GM18498 (cell line): ENCODE measurements around the gene ACSL6.

Source experiments
- ATAC-seq: cut with Tn5 transposase; IDR thresholded peaks from one replicate; pipeline ENCODE4 v1.9.1; 2021; ENCODE audit warnings: mild to moderate bottlenecking, moderate library complexity; ENCODE audit not compliant: unreplicated experiment

Gene ACSL6

DNA sequence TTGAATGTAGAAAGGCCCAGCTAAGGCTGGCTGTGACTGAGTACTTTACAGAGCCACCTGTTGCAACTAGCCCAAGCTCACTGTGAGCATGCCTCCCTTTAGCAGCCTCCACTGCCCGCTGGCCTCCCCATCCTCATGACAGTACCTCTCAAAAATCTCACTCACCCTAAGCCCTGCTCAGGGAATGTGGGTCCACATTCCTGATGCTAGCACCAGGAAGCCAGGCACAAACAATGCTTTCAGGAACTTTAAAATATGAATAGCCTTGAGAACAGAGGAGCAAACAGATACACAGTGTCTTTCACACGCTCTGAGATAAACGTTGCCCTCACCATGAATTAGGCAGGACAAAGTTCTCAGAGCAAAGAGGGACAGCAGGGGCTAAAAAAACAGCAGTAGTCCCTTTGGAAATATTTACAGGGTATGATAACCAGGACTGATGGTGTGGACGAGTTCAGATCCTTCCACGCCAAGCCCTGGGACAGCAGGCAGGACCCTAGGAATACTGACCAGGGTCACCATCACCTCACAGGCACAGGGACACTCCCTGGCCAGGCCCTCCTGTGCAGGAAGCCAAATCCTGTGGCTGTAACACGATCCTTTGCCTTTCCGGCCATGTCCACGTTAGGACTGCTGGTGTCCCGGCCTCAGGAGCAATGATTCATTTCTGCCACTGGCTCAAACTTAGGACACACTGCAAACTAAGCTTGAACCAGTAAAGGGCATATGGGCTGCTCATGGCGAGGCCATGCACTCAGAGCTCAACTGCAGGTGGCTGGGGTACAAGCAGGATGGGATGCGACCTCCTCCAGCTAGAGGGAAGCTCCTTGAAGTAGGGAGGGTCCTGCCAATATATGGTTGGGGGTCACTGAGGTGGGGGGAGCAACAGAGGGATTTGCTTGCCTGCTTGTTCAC, 9.6 kb downstream of the ACSL6 start:
- ATAC-seq = no peak

GRCh38 chr5:132000677-132001453, 10.6 kb downstream of the ACSL6 start:
- no peak for ATAC-seq

- no peak for ATAC-seq
Observed at GRCh38 chr5:132000241-132000490, 11.3 kb downstream of the ACSL6 start.

GRCh38 chr5:131999441-132000240, 11.8 kb downstream of the ACSL6 start:
- ATAC-seq = no peak

- no peak for ATAC-seq
Observed at GRCh38 chr5:131999041-131999440, 12.4 kb downstream of the ACSL6 start.

- no peak for ATAC-seq
Observed at GRCh38 chr5:131998431-131999040, 12.9 kb downstream of the ACSL6 start.

DNA sequence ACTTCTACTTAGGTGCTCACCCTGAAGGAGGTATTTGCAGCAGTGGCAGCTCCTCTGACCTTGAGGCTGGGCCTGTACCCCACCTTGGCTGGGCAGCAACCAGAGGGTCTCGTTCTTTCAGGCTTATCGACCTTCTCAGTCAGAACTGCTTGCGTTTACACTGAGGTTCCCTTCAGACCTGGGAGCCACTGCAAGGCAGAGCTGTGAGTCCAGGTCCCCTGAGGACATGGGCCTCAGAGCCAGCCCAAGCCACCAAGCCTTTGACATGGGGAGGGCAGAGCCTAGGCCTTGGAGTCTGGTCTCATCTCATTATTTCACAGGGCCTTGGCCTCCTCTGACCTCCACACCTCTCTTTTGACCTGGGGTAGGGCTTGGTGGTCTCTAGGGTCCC, 13.7 kb downstream of the ACSL6 start:
- ATAC-seq = no peak

- no peak for ATAC-seq
Observed at GRCh38 chr5:131997026-131997726, 14.3 kb downstream of the ACSL6 start.

GRCh38 chr5:131996210-131997025, 15.0 kb downstream of the ACSL6 start:
- no peak for ATAC-seq

DNA sequence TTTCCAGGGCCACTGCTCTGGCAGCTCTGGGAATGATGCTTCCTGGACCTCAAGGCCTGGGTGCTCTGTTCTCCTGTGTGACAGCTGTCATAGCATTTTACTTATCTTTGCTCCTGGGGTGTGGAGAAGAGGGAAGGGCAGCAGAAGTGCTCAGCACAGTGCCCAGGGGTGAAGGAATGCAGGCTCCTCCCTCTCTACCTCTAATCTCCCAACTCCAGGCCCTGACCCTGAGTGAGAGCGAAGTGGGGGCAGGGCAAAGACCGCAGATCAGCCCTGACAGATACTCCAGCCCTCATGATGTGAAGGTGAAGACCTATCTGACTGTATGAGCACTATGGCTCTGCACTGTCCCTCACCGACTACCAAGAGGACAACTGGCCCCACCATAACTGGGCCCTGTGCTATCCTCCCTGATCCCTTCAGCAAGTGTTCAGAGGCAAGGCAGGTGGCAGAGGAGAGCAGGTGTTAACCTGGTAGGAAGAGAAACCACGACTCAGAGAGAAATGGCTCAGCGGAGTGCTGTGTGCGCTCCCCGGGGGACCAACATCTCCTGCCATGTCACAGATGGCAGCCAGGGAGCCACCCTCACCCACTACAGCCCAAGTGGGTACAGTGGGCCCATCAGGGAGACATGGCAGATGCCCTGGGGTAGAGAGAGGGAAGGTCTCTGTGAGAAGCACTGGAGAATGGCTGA, 16.8 kb downstream of the ACSL6 start:
- ATAC-seq = no peak

- ATAC-seq = no peak
Observed at GRCh38 chr5:131994090-131994489, 17.4 kb downstream of the ACSL6 start.

DNA sequence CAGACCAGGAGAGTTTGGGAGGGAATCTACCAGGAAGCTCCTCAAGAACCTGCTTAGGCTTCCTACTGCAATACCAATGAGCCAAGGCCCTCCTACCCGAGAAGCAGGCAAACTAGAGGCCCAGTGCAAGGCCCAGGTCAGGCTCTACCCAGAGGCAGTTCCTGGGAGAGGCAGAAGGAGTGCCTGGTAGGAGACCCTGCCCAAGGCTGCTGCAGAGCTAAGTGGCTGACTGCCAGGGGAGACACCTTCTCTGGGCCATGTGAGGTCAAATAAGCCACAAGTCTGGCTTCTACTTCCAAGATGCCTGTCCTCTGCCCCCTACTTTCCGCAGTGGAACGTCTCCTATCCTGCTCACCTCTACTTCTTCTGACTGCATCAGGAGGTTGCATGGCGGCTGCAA, 17.8 kb downstream of the ACSL6 start:
- ATAC-seq = no peak

- ATAC-seq = no peak
Observed at GRCh38 chr5:131992370-131992769, 19.1 kb downstream of the ACSL6 start.

- no peak for ATAC-seq
Observed at GRCh38 chr5:131991593-131992324, 19.7 kb downstream of the ACSL6 start.

- no peak for ATAC-seq
Observed at GRCh38 chr5:131990716-131991115, 20.7 kb downstream of the ACSL6 start.

GRCh38 chr5:131988601-131989000, 22.9 kb downstream of the ACSL6 start:
- no peak for ATAC-seq

DNA sequence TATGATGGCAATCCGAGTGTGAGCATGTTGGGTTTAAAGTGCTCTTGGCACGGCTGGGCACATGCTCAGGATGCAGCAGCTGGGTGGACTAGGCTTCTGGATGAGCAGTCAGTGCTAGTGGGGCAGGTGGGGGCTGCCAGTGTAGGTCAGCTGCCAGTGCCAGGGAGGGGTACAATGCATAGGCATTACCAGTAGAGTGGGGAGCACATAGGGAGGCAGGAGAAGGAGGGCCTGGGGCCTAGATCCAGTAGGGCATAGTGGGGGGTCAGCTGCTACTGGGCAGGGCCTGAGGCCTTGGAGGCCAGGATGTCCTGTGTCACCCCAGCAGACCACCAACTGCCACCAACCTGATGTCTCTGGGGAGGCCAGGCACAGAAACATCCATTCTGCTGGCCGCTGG, 24.2 kb downstream of the ACSL6 start:
- no peak for ATAC-seq

- ATAC-seq = no peak
Observed at GRCh38 chr5:131986161-131986912, 25.1 kb downstream of the ACSL6 start.
